ENCODE measurements around the gene SH3PXD2A.

SH3PXD2A gene

DNA sequence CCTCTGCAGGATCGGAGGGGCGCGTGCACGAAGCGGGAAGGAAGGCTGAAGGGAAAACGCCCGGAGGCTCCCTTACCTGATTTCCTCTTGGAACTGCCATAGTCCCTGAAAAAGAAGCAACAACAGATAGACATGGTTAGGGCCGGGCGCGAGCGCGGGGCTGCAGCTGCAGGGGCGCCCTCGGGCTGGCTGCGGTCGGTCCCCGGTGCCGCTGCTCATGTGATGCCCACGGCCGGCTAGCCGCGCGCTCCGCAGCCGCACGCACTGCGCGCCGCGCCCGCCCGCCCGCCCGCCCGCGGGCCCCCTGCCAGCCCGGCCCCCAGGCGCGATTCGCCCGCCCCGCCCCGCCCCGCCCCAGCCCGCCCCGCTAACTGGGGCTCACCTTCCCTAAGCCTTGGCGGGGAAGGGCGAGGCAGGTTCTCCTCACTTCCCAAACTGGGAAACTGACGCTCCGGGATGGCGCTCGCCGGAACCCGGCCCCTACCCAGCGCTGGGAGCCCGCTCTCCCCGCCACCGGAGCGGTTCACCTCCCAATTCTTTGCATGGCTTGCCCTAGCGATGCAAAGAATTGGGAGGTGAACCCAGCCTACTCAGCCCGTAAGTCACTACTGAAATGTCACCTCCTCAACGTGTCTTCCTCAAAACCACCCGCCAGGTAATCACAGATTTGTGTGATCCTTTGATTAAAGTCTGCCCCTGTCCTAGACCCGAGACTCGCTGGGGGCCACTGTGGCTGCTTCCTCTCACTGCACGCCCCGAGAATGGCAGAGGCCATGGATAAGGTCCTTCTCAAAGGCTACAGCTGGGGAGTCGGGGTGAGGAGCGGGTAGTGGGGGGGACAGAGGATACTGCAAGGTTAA, 162.2 kb downstream of the SH3PXD2A start:
- Histone ChIP-seq H3K4me1 (ENCODE audit: control insufficient read depth, insufficient read depth, low read length) (peaks cover 14% of the 10 kb centered on the region), H3K27me3 (replicated peaks; ENCODE audit: control insufficient read depth, insufficient read depth, low read length) (peaks cover 7% of the 10 kb centered on the region), H3K36me3 (ENCODE audit: control insufficient read depth, insufficient read depth, low read length, severe bottlenecking) (no peaks in the 10 kb centered on the region), H3K9me3 (ENCODE audit: control insufficient read depth, low read length) (no peaks in the 10 kb centered on the region), H3K4me3 (ENCODE audit: low read length) (peak overlapping the region; percentile 58), H3K9ac (ENCODE audit: low read length) (peak overlapping the region; percentile 35)
- peak; percentile 74 for DNase-seq (ENCODE audit: low read depth)

GRCh38 chr10:103692436-103692951, 162.9 kb downstream of the SH3PXD2A start:
- DNase-seq (ENCODE audit: low read depth), result no peak
- Histone ChIP-seq H3K36me3 (ENCODE audit: control insufficient read depth, insufficient read depth, low read length, severe bottlenecking) (no peaks in the 10 kb centered on the region), H3K9me3 (ENCODE audit: control insufficient read depth, low read length) (no peaks in the 10 kb centered on the region), H3K4me3 (ENCODE audit: low read length) (peak overlapping the region; percentile 56), H3K4me1 (ENCODE audit: control insufficient read depth, insufficient read depth, low read length) (peaks cover 14% of the 10 kb centered on the region), H3K9ac (ENCODE audit: low read length) (peak overlapping the region; percentile 35), H3K27me3 (replicated peaks; ENCODE audit: control insufficient read depth, insufficient read depth, low read length) (peaks cover 7% of the 10 kb centered on the region)

DNA sequence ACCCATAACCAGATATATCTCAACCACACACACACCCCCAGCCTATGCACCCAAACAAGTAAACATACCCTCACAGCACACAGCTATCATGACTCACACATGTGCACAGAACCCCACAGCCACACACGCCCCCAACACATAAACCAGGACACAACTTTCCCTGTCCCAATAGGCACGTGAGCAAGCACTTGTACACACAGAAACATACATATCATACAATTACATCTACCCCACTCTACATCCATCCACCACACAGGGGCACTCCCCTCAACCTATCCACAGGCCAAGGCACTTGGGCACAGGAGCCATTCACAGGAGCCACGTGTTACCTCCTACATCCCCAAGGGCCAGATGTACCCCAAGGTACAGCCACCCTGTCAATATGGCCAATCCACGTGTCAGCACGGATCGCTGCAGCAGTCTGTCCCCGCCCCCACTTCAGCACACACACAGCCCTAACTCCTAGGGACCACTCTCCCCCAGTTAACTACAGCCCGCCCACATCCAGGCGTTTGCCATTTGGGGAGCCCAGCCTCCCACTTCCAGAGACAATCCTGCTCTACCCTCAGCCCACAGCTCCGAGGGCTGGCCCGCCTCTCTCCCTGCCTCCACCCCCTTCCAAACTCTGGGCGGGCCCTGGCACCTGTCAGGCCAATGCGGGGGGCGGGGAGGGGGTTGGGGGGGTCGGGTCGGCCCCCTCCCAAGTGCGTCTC, 163.5 kb downstream of the SH3PXD2A start:
- DNase-seq (ENCODE audit: low read depth), result no peak
- Histone ChIP-seq H3K9ac (ENCODE audit: low read length) (no peak overlapping the region), H3K4me3 (ENCODE audit: low read length) (no peak overlapping the region), H3K9me3 (ENCODE audit: control insufficient read depth, low read length) (no peaks in the 10 kb centered on the region), H3K36me3 (ENCODE audit: control insufficient read depth, insufficient read depth, low read length, severe bottlenecking) (no peaks in the 10 kb centered on the region), H3K27me3 (replicated peaks; ENCODE audit: control insufficient read depth, insufficient read depth, low read length) (peaks cover 7% of the 10 kb centered on the region), H3K4me1 (ENCODE audit: control insufficient read depth, insufficient read depth, low read length) (peaks cover 14% of the 10 kb centered on the region)

DNA sequence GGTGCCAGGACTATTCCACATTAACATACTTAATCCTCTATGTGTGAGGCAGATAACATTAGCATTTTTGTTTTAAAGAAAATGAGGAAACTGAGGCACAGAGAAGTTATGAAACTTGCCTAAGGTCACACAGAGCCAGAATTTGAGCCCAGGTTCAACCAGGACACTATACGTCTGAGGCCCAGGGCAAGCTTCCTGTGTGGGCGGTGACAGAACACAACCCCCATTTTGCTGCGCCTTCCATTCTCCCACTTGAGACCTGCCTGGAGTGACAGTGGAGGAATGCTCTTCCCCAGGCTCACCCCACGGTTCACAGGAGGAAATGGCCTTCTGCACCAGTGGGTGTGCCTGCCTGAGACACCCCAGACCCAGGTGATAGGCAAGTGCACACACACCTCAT, 164.1 kb downstream of the SH3PXD2A start:
- no peak for DNase-seq (ENCODE audit: low read depth)
- H3K4me1 ChIP-seq (ENCODE audit: control insufficient read depth, insufficient read depth, low read length), result peaks cover 12% of the 10 kb centered on the region
- no peak overlapping the region for H3K9ac ChIP-seq (ENCODE audit: low read length)
- H3K9me3 ChIP-seq (ENCODE audit: control insufficient read depth, low read length), result no peaks in the 10 kb centered on the region
- no peak overlapping the region for H3K4me3 ChIP-seq (ENCODE audit: low read length)
- H3K27me3 ChIP-seq (replicated peaks; ENCODE audit: control insufficient read depth, insufficient read depth, low read length), result peaks cover 7% of the 10 kb centered on the region
- no peaks in the 10 kb centered on the region for H3K36me3 ChIP-seq (ENCODE audit: control insufficient read depth, insufficient read depth, low read length, severe bottlenecking)

GRCh38 chr10:103690281-103690680, 165.1 kb downstream of the SH3PXD2A start:
- Histone ChIP-seq H3K4me1 (ENCODE audit: control insufficient read depth, insufficient read depth, low read length) (peaks cover 12% of the 10 kb centered on the region), H3K4me3 (ENCODE audit: low read length) (no peak overlapping the region), H3K9me3 (ENCODE audit: control insufficient read depth, low read length) (no peaks in the 10 kb centered on the region), H3K9ac (ENCODE audit: low read length) (no peak overlapping the region), H3K36me3 (ENCODE audit: control insufficient read depth, insufficient read depth, low read length, severe bottlenecking) (no peaks in the 10 kb centered on the region), H3K27me3 (replicated peaks; ENCODE audit: control insufficient read depth, insufficient read depth, low read length) (peaks cover 7% of the 10 kb centered on the region)
- no peak for DNase-seq (ENCODE audit: low read depth)

GRCh38 chr10:103688491-103688890, 166.9 kb downstream of the SH3PXD2A start:
- no peak overlapping the region for H3K9ac ChIP-seq (ENCODE audit: low read length)
- no peaks in the 10 kb centered on the region for H3K9me3 ChIP-seq (ENCODE audit: control insufficient read depth, low read length)
- H3K27me3 ChIP-seq (replicated peaks; ENCODE audit: control insufficient read depth, insufficient read depth, low read length), result peaks cover 1% of the 10 kb centered on the region
- H3K36me3 ChIP-seq (ENCODE audit: control insufficient read depth, insufficient read depth, low read length, severe bottlenecking), result no peaks in the 10 kb centered on the region
- no peak for DNase-seq (ENCODE audit: low read depth)
- peaks cover 12% of the 10 kb centered on the region for H3K4me1 ChIP-seq (ENCODE audit: control insufficient read depth, insufficient read depth, low read length)
- H3K4me3 ChIP-seq (ENCODE audit: low read length), result no peak overlapping the region

GRCh38 chr10:103687718-103688117, 167.7 kb downstream of the SH3PXD2A start:
- no peaks in the 10 kb centered on the region for H3K27me3 ChIP-seq (replicated peaks; ENCODE audit: control insufficient read depth, insufficient read depth, low read length)
- H3K36me3 ChIP-seq (ENCODE audit: control insufficient read depth, insufficient read depth, low read length, severe bottlenecking), result no peaks in the 10 kb centered on the region
- no peak overlapping the region for H3K9ac ChIP-seq (ENCODE audit: low read length)
- H3K9me3 ChIP-seq (ENCODE audit: control insufficient read depth, low read length), result no peaks in the 10 kb centered on the region
- peaks cover 12% of the 10 kb centered on the region for H3K4me1 ChIP-seq (ENCODE audit: control insufficient read depth, insufficient read depth, low read length)
- DNase-seq (ENCODE audit: low read depth), result no peak
- no peak overlapping the region for H3K4me3 ChIP-seq (ENCODE audit: low read length)

DNA sequence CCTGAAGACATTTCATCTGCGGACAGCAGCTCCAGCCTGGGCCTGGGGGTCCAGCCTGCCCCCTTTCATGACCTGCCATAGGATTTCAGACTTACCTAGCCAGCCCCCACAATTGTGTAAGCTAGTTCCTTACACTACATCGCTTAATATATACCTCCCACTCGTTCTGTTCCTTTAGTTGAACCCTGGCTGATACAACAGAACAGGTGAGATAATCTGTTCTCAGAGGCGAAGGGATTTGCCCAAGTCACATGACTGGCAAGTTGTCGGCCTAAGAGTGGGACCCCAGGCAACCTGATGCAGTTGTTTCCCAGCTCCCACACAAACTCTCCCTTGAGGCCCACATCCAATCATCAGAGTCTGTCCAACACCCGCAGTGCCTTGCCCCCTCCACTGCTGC, 168.2 kb downstream of the SH3PXD2A start:
- DNase-seq (ENCODE audit: low read depth), result no peak
- H3K4me3 ChIP-seq (ENCODE audit: low read length), result no peak overlapping the region
- H3K27me3 ChIP-seq (replicated peaks; ENCODE audit: control insufficient read depth, insufficient read depth, low read length), result no peaks in the 10 kb centered on the region
- H3K9ac ChIP-seq (ENCODE audit: low read length), result no peak overlapping the region
- peaks cover 15% of the 10 kb centered on the region for H3K4me1 ChIP-seq (ENCODE audit: control insufficient read depth, insufficient read depth, low read length)
- H3K36me3 ChIP-seq (ENCODE audit: control insufficient read depth, insufficient read depth, low read length, severe bottlenecking), result no peaks in the 10 kb centered on the region
- no peaks in the 10 kb centered on the region for H3K9me3 ChIP-seq (ENCODE audit: control insufficient read depth, low read length)

DNA sequence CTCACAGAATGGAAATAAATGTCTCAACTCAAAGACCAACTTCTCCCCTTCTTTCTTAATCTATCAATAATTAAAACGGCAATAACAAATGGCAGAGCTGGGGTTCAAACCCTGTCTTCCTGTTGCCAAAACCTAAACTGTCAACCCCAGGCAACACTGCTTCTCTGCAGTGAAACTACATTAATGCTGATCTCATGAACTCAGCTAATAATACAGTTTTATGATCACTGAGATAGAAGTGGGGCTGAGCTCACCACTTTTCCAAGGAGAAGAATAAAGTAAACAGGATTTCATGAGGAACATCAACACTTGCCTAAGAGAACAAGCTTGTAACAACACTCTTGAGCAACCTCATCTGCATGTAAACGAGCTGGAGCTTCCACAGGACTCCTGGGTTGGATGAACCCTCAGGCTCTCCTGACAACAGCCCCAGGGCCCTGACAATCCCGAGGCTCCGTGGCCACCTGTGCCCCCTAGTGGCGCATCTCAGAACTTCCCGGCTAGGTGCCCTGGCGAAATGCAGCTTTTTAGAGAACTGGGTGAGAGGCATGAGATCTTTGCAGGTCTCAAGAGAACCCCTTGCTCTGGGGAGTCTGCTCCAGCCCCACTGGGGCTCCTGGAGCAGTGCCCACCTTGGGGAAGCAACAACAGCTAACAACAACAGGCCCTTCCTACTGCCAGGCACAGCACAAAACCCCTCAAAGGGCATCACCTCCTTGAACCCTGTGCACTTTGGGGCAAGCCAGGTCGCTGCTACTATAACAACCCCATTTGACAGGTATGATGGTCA, 169.3 kb downstream of the SH3PXD2A start:
- no peaks in the 10 kb centered on the region for H3K27me3 ChIP-seq (replicated peaks; ENCODE audit: control insufficient read depth, insufficient read depth, low read length)

DNA sequence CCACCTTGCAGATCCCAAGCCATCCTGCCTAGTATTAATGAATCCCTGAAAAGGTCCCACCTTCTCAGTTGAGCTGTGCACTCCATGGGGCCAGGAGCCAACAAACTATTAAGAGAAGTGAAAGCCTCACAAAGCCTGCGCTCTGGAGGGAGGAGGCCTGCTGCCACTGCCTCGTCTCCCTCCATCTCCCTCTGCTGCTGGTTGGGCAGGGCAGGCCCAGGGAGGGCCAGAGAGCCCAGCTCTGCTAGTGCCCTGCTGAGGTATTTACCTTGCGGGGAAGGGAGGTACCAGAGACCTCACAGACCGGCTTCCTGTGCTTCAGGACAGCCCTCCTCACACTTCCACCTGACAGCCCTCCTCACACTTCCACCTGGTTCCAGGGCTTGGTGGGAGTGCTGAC, 171.5 kb downstream of the SH3PXD2A start:
- no peaks in the 10 kb centered on the region for H3K9me3 ChIP-seq (ENCODE audit: control insufficient read depth, low read length)
- no peaks in the 10 kb centered on the region for H3K27me3 ChIP-seq (replicated peaks; ENCODE audit: control insufficient read depth, insufficient read depth, low read length)
- H3K36me3 ChIP-seq (ENCODE audit: control insufficient read depth, insufficient read depth, low read length, severe bottlenecking), result no peaks in the 10 kb centered on the region
- H3K4me3 ChIP-seq (ENCODE audit: low read length), result no peak overlapping the region
- H3K9ac ChIP-seq (ENCODE audit: low read length), result no peak overlapping the region
- DNase-seq (ENCODE audit: low read depth), result no peak
- peaks cover 44% of the 10 kb centered on the region for H3K4me1 ChIP-seq (ENCODE audit: control insufficient read depth, insufficient read depth, low read length)

More for the DNA sequence above, 169.3 kb downstream of the SH3PXD2A start:
- Histone ChIP-seq H3K36me3 (ENCODE audit: control insufficient read depth, insufficient read depth, low read length, severe bottlenecking) (no peaks in the 10 kb centered on the region), H3K9me3 (ENCODE audit: control insufficient read depth, low read length) (no peaks in the 10 kb centered on the region), H3K4me3 (ENCODE audit: low read length) (no peak overlapping the region), H3K4me1 (ENCODE audit: control insufficient read depth, insufficient read depth, low read length) (peaks cover 26% of the 10 kb centered on the region), H3K9ac (ENCODE audit: low read length) (peak overlapping the region; percentile 66)
- peak; percentile 91 for DNase-seq (ENCODE audit: low read depth)

DNA sequence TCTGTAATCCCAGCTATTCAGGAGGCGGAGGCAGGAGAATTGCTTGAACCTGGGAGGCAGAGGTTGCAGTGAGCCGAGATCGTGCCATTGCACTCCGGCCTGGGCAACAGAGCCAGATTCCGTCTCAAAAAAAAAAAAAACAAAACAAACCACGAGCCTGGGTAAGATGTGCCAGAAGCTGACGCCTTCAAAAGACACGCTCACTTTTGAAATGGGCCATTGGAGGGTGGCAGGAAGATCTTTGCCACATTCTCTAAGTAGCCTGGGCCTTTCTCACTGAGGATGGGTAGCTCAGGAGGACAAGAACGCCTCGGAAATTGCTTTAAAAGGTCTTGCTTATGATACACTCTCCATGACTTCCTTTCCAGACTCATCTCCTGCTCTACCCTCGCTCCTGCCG, 172.7 kb downstream of the SH3PXD2A start:
- DNase-seq (ENCODE audit: low read depth), result no peak
- Histone ChIP-seq H3K9ac (ENCODE audit: low read length) (no peak overlapping the region), H3K4me1 (ENCODE audit: control insufficient read depth, insufficient read depth, low read length) (peaks cover 56% of the 10 kb centered on the region), H3K9me3 (ENCODE audit: control insufficient read depth, low read length) (no peaks in the 10 kb centered on the region), H3K4me3 (ENCODE audit: low read length) (no peak overlapping the region), H3K27me3 (replicated peaks; ENCODE audit: control insufficient read depth, insufficient read depth, low read length) (no peaks in the 10 kb centered on the region), H3K36me3 (ENCODE audit: control insufficient read depth, insufficient read depth, low read length, severe bottlenecking) (no peaks in the 10 kb centered on the region)
